Measurements from ENCODE around the gene ANKS3.
A peak's percentile ranks its signal among the peaks of the same experiment; 100 is the strongest.

The ANKS3 gene

GRCh38 chr16:4695473-4696171 lies 38.4 kb downstream of the ANKS3 start:
- no peak for DNase-seq

- no peak for DNase-seq
These were observed 39.2 kb downstream of the ANKS3 start for GRCh38 chr16:4694642-4695451.

- peak; percentile 36 for DNase-seq
These were observed 40.0 kb downstream of the ANKS3 start for GRCh38 chr16:4693956-4694641.

- peak; percentile 97 for DNase-seq
These were observed 40.6 kb downstream of the ANKS3 start, which contains the start of gene NUDT16L1 for GRCh38 chr16:4693296-4693955. Gene NUDT16L1, plus strand, starts transcription at chr16:4693562. Its CDS starts 165 bp downstream, at chr16:4693727.

- DNase-seq: peak; percentile 23
These were observed 41.4 kb downstream of the ANKS3 start for GRCh38 chr16:4692460-4693295.

- no peak for DNase-seq
These were observed 42.2 kb downstream of the ANKS3 start for GRCh38 chr16:4691666-4692412.

GRCh38 chr16:4690946-4691665 lies 43.0 kb downstream of the ANKS3 start:
- no peak for DNase-seq

GRCh38 chr16:4689864-4690704 lies 44.0 kb downstream of the ANKS3 start:
- DNase-seq: no peak

- DNase-seq: no peak
These were observed 44.9 kb downstream of the ANKS3 start for GRCh38 chr16:4689091-4689671.

- DNase-seq: no peak
These were observed 45.4 kb downstream of the ANKS3 start for GRCh38 chr16:4688674-4689045.

GRCh38 chr16:4687946-4688673 lies 46.0 kb downstream of the ANKS3 start:
- no peak for DNase-seq

GRCh38 chr16:4687416-4687815 lies 46.7 kb downstream of the ANKS3 start:
- no peak for DNase-seq

GRCh38 chr16:4686497-4687210 lies 47.4 kb downstream of the ANKS3 start:
- no peak for DNase-seq

GRCh38 chr16:4685776-4686496 lies 48.1 kb downstream of the ANKS3 start:
- no peak for DNase-seq

- no peak for DNase-seq
These were observed 48.8 kb downstream of the ANKS3 start for GRCh38 chr16:4685292-4685691.

GRCh38 chr16:4684763-4685162 lies 49.3 kb downstream of the ANKS3 start:
- DNase-seq: no peak

- DNase-seq: no peak
These were observed 49.9 kb downstream of the ANKS3 start for GRCh38 chr16:4684058-4684715.
